GM19035 (cell line): ENCODE data around the gene TMCO6.
A peak's percentile ranks its signal among the peaks of the same experiment; 100 is the strongest.

ENCODE experiments used
- ATAC-seq: cut with Tn5 transposase; IDR thresholded peaks from one replicate; pipeline ENCODE4 v1.9.1; 2021; ENCODE audit not compliant: unreplicated experiment

The TMCO6 gene

GRCh38 chr5:140672455-140673186 is 33.4 kb downstream of the TMCO6 start:
- ATAC-seq, result no peak

DNA sequence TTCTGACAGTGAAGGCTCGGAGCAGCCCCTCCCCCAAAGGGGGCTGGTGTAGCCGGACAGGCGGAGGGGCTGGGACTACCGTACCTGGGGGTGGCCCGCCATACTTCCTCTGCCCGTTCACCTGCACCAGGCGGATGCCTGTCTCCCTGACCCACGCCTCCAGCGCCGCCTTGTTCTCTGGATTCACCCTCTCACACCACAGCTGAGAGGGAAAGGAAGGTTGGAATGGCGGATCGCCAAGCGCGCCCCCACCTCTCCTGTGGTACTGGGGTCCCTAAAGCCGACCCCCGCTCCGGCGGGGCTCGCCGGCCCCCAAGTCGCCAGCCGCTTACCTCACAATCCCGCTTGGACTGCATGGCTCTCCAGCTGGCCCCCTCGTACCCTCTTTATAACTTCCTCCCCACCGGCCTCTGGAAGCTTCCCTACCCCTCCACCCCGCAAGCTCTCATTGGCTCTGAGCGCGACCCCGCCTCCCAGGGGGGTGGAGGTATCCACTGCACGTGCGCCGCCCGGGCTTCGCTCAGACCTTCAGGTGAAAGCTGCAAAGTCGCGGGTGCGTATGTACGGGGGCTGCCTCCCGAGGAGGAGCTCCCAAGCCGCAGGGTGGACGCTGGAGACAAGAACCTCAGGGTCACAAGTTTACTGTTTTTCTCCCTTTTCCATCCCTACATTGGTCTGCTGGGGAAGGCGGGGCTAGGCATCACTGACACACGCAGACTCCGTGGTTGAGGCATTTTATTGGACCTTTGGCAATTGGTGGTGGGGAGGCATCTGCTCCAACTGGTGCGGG is 34.1 kb downstream of the TMCO6 start, which contains the start of gene DND1:
TSS of gene DND1 (minus strand) at position 390 of the 790 bp plus-strand sequence. CDS start at position 356, 34 bp downstream.
- ATAC-seq, result no peak

- no peak for ATAC-seq
These were observed 35.0 kb downstream of the TMCO6 start for GRCh38 chr5:140674211-140674610.

DNA sequence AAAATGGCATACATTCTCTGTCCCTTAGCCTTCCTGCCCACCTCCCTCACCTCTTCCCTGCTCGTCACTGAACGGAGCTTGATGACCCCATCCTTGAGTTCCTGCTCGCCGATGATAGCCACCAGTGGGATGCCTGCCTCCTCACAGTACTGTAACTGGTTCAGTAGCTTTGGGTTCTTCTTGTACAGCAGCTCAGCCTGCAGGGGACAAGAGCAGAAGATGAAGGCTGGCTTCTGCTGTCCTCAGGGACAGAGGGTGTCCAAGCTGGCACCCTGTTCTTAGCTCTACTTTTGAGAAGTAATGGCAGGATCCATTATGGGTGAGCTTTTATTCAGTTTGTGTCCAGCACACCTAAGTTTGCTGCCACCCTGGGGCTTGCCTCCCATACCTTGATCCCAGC is 35.4 kb downstream of the TMCO6 start:
- ATAC-seq, result no peak

DNA sequence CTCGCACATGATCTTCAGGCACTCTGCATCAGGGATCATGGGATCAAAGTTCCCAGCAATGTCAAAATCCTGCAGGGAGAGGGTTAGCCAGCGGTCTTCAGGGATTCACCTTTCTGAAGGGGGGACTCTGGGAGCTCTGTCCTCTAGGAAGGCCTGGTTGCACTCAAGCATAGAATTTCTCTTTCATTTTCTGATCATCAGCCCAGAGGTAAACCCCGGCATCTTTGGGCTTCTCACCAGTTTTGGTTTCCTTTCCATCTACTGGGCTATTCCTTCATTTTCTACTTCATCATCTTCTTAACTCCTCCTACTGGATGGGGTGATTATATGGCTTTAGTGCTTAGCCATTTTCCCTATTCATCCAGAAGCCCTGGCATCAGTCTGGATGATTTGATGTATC is 38.7 kb downstream of the TMCO6 start:
- no peak for ATAC-seq

GRCh38 chr5:140678993-140679392 is 39.7 kb downstream of the TMCO6 start:
- ATAC-seq, result no peak

- ATAC-seq, result peak; percentile 4
These were observed 51.2 kb downstream of the TMCO6 start for GRCh38 chr5:140690376-140690932.

DNA sequence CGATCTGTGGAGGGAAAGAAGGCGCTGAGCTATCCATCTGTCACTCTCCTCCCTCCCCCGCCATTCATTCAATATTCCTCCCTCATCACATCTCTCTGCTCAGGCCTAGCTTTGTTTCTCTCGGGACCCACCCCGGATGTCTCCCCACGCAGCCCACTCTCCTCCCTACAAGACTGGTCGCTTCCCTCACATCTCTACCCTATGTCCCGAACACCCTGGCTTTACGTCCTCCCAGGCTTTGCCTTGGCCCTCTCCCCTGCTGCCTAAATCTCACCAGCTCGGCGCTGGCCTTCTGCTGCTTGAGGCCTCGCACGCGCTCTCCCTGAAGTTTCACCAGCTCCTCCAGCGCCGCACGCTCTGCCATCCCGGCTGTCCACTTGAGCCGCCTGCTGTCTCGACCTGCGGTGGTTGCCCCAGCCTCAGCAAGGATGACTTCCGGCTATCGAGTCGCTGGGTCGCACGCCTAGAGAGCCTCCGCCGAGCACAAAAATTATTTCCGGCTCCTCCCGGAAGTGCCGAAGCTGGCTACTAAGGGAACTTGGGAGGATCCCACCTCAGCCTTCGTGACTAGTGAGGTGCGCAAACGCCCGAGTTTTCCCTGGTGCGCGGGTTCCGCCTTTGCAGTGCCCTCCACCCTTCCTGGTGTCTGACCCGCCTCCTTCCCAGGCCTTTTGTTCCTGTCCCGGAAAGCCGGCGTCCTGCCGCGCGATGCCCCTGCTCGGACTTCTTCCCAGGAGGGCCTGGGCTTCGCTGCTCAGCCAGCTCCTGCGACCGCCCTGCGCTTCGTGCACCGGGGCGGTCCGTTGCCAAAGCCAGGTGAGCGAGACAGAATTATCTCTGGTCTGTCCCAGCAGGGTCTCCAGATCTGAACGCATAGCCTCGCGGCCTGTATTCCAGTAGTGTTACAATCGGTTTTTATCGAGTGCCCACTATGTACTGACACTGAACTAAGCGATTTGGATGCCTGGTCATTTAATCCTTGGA is 52.0 kb downstream of the TMCO6 start, which contains the start of the genes HARS1 and HARS2:
TSS of gene HARS1 (minus strand) at position 430 of the 984 bp plus-strand sequence. CDS start at position 364, 66 bp downstream.
TSS of gene HARS2 (plus strand) at position 515 of the 984 bp plus-strand sequence. CDS start at position 709, 194 bp downstream.
- ATAC-seq, result peak; percentile 98

GRCh38 chr5:140694276-140694675 is 55.0 kb downstream of the TMCO6 start:
- no peak for ATAC-seq
